Right lobe of liver (tissue), 4 donors: ENCODE measurements around the gene CALCOCO1.
A peak's percentile ranks its signal among the peaks of the same experiment; 100 is the strongest.

Experiments
- POLR2A ChIP-seq: fragments of 450-650 bp; IDR thresholded peaks from one replicate; pipeline ENCODE4 v1.6.1; 2017; ENCODE audit warnings: antibody characterized with exemption, mild to moderate bottlenecking
- TF ChIP-seq, protein P1 (sequence below), 4 donors: fragments of 200-600 bp in 3 of 4; fragments of 450-650 bp in 1 of 4; IDR thresholded peaks; one replicate each; pipeline versions ENCODE4 v1.5.1 to v1.8.0; 2016 to 2022; ENCODE audit warnings: antibody characterized with exemption in 4 of 4, mild to moderate bottlenecking in 2 of 4
- donor health status: DM: no; HTN: no; CAD: no.
- donor health status: DM: no; HTN: no; CAD: no.
- donor health status: DM: no; HTN: yes; CAD: no.

DNA sequence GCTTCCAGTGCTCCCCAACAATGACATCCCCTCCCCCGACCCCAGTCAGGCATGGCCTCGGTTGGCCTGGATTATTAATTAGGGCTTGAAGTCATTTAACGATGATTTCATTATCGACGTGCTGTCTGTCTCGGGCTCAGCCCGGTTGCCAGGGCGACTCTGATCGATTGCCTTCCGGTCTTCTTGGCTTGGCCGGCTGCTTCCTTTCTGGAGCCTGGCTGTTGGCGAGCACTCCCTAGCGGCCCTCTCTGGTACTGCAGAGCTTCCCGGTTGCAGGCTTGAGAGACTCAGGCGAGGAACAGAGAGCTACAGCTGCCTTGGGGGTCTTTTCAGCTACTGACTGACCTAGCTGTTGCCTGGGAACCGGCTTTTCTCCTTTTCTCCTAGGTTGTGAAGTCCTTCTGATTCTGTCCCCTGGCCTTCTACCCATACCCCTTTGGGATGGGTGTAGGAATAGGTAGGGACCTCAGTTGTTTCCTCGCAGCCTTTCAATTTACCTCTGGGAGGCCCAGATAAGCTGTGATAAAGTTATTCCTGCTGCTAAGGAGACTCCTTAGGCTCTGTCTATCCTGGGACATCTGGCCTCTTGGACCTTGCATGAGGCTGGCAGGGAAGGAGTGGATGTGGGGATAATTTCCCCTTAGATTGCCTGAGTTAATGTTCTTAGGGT lies 30.0 kb upstream of the CALCOCO1 start:
- TF ChIP-seq, protein P1, sequence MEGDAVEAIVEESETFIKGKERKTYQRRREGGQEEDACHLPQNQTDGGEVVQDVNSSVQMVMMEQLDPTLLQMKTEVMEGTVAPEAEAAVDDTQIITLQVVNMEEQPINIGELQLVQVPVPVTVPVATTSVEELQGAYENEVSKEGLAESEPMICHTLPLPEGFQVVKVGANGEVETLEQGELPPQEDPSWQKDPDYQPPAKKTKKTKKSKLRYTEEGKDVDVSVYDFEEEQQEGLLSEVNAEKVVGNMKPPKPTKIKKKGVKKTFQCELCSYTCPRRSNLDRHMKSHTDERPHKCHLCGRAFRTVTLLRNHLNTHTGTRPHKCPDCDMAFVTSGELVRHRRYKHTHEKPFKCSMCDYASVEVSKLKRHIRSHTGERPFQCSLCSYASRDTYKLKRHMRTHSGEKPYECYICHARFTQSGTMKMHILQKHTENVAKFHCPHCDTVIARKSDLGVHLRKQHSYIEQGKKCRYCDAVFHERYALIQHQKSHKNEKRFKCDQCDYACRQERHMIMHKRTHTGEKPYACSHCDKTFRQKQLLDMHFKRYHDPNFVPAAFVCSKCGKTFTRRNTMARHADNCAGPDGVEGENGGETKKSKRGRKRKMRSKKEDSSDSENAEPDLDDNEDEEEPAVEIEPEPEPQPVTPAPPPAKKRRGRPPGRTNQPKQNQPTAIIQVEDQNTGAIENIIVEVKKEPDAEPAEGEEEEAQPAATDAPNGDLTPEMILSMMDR (IDR thresholded peaks at IDR 0.05), result peak; percentile 87 to 98 (median 96)
- no peak for TF ChIP-seq POLR2A
